ENCODE measurements around the gene ICAM3. TPM values are rescaled to one million over a fixed set of nuclear protein-coding genes. Genes with fewer than 3 reads are reported as not detected.
A peak's percentile ranks its signal among the peaks of the same experiment; 100 is the strongest.

The ICAM3 gene
- total RNA-seq, 1 donor, result 8.5 TPM

DNA sequence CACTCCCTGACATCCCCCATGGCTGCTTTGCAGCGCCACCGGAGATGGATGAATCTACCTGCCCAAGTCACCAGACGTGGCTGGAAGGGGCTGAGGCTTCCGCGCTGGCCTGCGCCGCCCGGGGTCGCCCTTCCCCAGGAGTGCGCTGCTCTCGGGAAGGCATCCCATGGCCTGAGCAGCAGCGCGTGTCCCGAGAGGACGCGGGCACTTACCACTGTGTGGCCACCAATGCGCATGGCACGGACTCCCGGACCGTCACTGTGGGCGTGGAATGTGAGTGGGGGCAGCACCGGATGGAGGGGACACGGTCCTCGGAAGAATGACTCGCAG is 45.1 kb downstream of the ICAM3 start:
- no peak overlapping the region for H3K4me3 ChIP-seq (ENCODE audit: low read depth, low read length)
- TF ChIP-seq, protein P1, sequence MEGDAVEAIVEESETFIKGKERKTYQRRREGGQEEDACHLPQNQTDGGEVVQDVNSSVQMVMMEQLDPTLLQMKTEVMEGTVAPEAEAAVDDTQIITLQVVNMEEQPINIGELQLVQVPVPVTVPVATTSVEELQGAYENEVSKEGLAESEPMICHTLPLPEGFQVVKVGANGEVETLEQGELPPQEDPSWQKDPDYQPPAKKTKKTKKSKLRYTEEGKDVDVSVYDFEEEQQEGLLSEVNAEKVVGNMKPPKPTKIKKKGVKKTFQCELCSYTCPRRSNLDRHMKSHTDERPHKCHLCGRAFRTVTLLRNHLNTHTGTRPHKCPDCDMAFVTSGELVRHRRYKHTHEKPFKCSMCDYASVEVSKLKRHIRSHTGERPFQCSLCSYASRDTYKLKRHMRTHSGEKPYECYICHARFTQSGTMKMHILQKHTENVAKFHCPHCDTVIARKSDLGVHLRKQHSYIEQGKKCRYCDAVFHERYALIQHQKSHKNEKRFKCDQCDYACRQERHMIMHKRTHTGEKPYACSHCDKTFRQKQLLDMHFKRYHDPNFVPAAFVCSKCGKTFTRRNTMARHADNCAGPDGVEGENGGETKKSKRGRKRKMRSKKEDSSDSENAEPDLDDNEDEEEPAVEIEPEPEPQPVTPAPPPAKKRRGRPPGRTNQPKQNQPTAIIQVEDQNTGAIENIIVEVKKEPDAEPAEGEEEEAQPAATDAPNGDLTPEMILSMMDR (IDR thresholded peaks at IDR 0.05; ENCODE audit: insufficient read depth, low read length), result no peak
- no peak for DNase-seq (ENCODE audit: low read depth)

DNA sequence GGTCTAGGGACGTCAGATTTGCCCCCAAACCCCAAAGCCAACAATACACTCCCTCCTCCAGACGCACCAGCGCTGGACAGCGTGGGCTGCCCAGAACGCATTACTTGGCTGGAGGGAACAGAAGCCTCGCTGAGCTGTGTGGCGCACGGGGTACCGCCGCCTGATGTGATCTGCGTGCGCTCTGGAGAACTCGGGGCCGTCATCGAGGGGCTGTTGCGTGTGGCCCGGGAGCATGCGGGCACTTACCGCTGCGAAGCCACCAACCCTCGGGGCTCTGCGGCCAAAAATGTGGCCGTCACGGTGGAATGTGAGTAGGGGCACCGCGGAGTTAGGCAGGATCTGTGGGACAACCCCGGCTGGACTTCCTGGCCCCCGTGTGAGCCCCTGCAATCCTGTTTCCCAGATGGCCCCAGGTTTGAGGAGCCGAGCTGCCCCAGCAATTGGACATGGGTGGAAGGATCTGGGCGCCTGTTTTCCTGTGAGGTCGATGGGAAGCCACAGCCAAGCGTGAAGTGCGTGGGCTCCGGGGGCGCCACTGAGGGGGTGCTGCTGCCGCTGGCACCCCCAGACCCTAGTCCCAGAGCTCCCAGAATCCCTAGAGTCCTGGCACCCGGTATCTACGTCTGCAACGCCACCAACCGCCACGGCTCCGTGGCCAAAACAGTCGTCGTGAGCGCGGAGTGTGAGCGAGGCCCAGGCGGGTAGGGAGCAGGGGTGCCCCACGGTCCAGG is 45.6 kb downstream of the ICAM3 start:
- no peak for DNase-seq (ENCODE audit: low read depth)
- no peak overlapping the region for H3K4me3 ChIP-seq (ENCODE audit: low read depth, low read length)
- TF ChIP-seq, protein P1 (IDR thresholded peaks at IDR 0.05; ENCODE audit: insufficient read depth, low read length), result no peak

DNA sequence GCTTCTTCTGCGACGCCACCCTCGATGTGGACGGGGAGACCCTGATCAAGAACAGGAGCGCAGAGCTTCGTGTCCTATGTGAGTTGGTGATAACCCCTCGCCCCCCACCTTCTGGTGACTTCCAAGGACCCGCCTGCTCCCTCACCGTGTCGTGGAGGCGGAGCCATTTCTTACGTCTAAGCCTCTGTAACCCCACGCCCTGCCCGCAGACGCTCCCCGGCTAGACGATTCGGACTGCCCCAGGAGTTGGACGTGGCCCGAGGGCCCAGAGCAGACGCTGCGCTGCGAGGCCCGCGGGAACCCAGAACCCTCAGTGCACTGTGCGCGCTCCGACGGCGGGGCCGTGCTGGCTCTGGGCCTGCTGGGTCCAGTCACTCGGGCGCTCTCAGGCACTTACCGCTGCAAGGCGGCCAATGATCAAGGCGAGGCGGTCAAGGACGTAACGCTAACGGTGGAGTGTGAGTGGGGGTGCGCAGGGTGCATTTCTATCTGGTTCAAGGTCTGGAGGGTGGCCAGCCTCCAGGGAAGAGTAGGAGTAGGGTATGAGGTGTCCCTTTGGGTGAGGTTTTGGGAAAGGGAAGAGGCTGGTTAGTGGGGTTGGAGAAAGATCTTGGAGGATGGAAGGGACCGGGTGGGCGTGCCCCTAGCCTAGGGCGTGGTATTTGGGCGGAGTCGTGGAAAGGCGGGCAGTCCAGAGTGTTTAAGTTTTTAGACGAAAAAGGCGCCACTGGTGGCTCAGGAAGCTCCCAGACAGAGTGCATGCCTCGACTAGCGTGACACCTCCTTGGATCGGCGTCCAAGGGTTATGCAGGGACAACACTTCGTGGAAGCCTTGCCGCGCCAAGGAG is 46.4 kb downstream of the ICAM3 start:
- TF ChIP-seq, protein P1 (IDR thresholded peaks at IDR 0.05; ENCODE audit: insufficient read depth, low read length), result no peak
- no peak for DNase-seq (ENCODE audit: low read depth)
- H3K4me3 ChIP-seq (ENCODE audit: low read depth, low read length), result no peak overlapping the region

- TF ChIP-seq, protein P1 (IDR thresholded peaks at IDR 0.05; ENCODE audit: insufficient read depth, low read length), result no peak
- H3K4me3 ChIP-seq (ENCODE audit: low read depth, low read length), result peak overlapping the region; percentile 53
- peak; percentile 25 for DNase-seq (ENCODE audit: low read depth)
Measured at GRCh38 chr19:10292206-10292788, 47.1 kb downstream of the ICAM3 start.

GRCh38 chr19:10291554-10292205 is 47.7 kb downstream of the ICAM3 start:
- TF ChIP-seq, protein P1 (IDR thresholded peaks at IDR 0.05; ENCODE audit: insufficient read depth, low read length), result no peak
- no peak for DNase-seq (ENCODE audit: low read depth)
- peak overlapping the region; percentile 53 for H3K4me3 ChIP-seq (ENCODE audit: low read depth, low read length)

DNA sequence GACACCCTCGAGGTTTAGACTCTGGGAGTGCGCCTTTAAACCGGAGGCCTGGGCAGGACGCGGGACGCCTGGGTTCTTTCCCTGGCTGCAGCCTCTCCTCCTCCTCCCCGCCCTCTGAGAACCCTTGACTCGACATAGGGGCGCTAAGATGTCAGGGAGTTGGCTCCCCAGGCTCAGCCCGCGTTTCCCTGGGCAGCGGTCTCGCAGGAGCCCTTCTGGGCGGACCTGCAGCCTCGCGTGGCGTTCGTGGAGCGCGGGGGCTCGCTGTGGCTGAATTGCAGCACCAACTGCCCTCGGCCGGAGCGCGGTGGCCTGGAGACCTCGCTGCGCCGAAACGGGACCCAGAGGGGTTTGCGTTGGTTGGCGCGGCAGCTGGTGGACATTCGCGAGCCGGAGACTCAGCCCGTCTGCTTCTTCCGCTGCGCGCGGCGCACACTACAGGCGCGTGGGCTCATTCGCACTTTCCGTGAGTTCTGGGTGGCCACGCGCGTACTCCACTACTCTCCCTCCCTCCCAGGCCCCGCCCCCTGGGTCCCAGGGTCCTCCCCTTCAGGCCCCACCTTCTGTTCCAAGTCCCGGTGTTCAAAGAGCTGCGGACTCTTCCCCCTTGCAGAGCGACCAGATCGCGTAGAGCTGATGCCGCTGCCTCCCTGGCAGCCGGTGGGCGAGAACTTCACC is 48.4 kb downstream of the ICAM3 start:
- DNase-seq (ENCODE audit: low read depth), result no peak
- TF ChIP-seq, protein P1 (IDR thresholded peaks at IDR 0.05; ENCODE audit: insufficient read depth, low read length), result no peak
- H3K4me3 ChIP-seq (ENCODE audit: low read depth, low read length), result peak overlapping the region; percentile 53
